ENCODE data around the gene HAO2.

- TF ChIP-seq CTCF (IDR thresholded peaks at IDR 0.05; ENCODE audit: low read depth, low read length) (no peak), POLR2A (IDR thresholded peaks at IDR 0.05; ENCODE audit: extremely low read depth, insufficient read length) (no peak), MAX (IDR thresholded peaks at IDR 0.05; ENCODE audit: low read depth, low read length) (no peak), MYC (IDR thresholded peaks at IDR 0.05; ENCODE audit: low read depth, low read length) (no peak)
Measured at GRCh38 chr1:119323216-119323982, 45.2 kb upstream of the HAO2 start.
